Mesodermal cell (in vitro differentiated cells): ENCODE measurements around the gene CPNE7.

Experiments used
- H3K27ac ChIP-seq: 2 replicates; pipeline ENCODE4 v1.7.0; 2013; ENCODE audit warnings: mild to moderate bottlenecking, low read depth, low read length, moderate library complexity; ENCODE audit not compliant: severe bottlenecking
- H3K36me3 ChIP-seq: 2 replicates; pipeline ENCODE4 v1.7.1; 2013; ENCODE audit warnings: mild to moderate bottlenecking, low read length, moderate library complexity; ENCODE audit not compliant: control insufficient read depth, insufficient read depth
- H3K4me1 ChIP-seq: one replicate; pipeline ENCODE4 v1.7.1; 2013; ENCODE audit warnings: mild to moderate bottlenecking, low read length; ENCODE audit not compliant: insufficient read depth, control insufficient read depth, poor library complexity, severe bottlenecking
- H3K4me3 ChIP-seq: 2 replicates; pipeline ENCODE4 v1.7.0; 2013; ENCODE audit warnings: low read length, control low read depth, mild to moderate bottlenecking; ENCODE audit not compliant: insufficient read depth, poor library complexity, severe bottlenecking; ENCODE audit errors: extremely low read depth
- H3K9me3 ChIP-seq: 2 replicates; pipeline ENCODE4 v1.7.1; 2013; ENCODE audit warnings: mild to moderate bottlenecking, low read length, moderate library complexity; ENCODE audit not compliant: control insufficient read depth
- WGBS, 2 experiments: methylation state at CpG; one replicate each; pipeline ENCODE4 v1.1.5; 2013; ENCODE audit warnings: missing lambda C conversion rate in 2 of 2; ENCODE audit not compliant: insufficient coverage in 2 of 2; 5-methylcytosine and 5-hydroxymethylcytosine counted together

The CPNE7 gene

DNA sequence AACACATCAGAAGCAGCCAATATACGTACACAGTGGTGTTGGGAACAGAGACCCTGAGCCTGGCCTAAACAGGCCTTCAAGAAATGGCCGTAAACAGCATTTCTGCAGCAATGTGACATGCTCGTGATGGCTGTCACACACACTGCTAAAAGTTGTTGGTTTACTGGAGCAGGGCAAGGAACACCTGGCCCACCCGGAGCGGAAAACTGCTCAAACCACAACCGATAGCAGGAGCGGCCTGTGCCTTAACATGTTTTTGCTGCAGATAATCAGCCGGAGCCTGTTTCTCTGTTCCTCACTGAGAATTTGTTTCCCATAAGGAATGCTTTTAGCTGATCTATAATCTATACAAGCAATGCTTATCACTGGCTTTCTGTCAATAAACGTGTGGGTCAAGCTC, 31.9 kb downstream of the CPNE7 start:
- Histone ChIP-seq H3K27ac (no peak overlapping the region), H3K36me3 (no peaks in the 10 kb centered on the region), H3K4me1 (peaks cover 9% of the 10 kb centered on the region), H3K4me3 (no peak overlapping the region), H3K9me3 (no peaks in the 10 kb centered on the region)
- WGBS, 2 experiments, result 85 to 96% methylated on average over 9 of the region's 9 CpGs

- no peak overlapping the region for H3K27ac ChIP-seq
- H3K4me3 ChIP-seq, result no peak overlapping the region
- no peaks in the 10 kb centered on the region for H3K9me3 ChIP-seq
- WGBS, 2 experiments, result 95% methylated on average over 32 of the region's 32 CpGs
- H3K36me3 ChIP-seq, result no peaks in the 10 kb centered on the region
- H3K4me1 ChIP-seq, result peaks cover 4% of the 10 kb centered on the region
Observed at GRCh38 chr16:89607937-89608740, 32.6 kb downstream of the CPNE7 start.

GRCh38 chr16:89610108-89610453, 34.5 kb downstream of the CPNE7 start:
- no peak overlapping the region for H3K27ac ChIP-seq
- no peak overlapping the region for H3K4me3 ChIP-seq
- H3K9me3 ChIP-seq, result no peaks in the 10 kb centered on the region
- no peaks in the 10 kb centered on the region for H3K36me3 ChIP-seq
- H3K4me1 ChIP-seq, result peaks cover 4% of the 10 kb centered on the region
- no CpG with 5 or more reads among the region's 1 CpG for WGBS, 2 experiments

- Histone ChIP-seq H3K9me3 (no peaks in the 10 kb centered on the region), H3K27ac (no peak overlapping the region), H3K4me3 (no peak overlapping the region), H3K4me1 (peaks cover 2% of the 10 kb centered on the region), H3K36me3 (no peaks in the 10 kb centered on the region)
- 93 to 94% methylated on average over 17 to 20 of the region's 20 CpGs for WGBS, 2 experiments
Observed at GRCh38 chr16:89612415-89613166, 37.0 kb downstream of the CPNE7 start.

DNA sequence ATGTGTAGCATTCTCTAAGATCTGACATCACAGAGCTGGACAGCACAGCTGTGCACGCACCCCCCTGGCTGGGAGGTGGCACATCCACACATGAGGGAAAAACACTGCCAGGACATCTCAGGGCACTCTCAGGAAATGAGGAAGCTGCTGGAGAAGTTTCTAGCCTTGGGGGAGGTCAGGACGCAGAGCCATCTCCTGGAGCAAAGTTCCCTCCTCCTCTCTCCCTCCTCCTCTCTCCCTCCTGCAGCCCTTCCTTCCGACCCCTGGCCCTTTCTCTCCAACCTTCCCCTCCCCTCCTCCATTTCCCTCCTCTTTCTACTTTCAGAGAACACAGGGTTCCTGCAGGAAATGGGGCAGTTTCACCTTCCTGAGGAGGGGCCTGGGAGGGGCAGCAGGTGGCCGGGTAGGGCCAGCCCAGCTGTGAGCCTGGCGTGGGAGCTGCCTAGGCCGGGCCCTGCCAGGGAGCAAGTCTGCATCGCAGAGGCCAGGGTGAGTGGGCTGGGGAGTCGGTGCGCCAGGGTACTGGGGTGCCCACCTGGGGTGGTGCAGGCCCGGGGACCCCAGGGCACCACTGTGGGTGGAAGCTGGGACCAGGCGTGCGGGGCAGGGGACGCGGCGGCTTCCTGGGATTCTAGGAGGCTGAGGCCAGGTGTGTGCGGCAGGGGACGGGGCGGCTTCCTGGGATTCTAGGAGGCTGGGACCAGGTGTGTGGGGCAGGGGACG, 37.8 kb downstream of the CPNE7 start, which contains the start of gene DPEP1:
DPEP1 (plus strand) TSS at position 412 of the 723 bp plus-strand sequence. CDS start 16,769 bp downstream, outside the sequence.
- Histone ChIP-seq H3K36me3 (no peaks in the 10 kb centered on the region), H3K4me3 (no peak within 1 kb of the TSS), H3K9me3 (no peaks in the 10 kb centered on the region), H3K4me1 (no peaks in the 10 kb centered on the region), H3K27ac (no peak within 1 kb of the TSS)
- WGBS, 2 experiments, result 86 to 90% methylated on average over 16 of the region's 19 CpGs

DNA sequence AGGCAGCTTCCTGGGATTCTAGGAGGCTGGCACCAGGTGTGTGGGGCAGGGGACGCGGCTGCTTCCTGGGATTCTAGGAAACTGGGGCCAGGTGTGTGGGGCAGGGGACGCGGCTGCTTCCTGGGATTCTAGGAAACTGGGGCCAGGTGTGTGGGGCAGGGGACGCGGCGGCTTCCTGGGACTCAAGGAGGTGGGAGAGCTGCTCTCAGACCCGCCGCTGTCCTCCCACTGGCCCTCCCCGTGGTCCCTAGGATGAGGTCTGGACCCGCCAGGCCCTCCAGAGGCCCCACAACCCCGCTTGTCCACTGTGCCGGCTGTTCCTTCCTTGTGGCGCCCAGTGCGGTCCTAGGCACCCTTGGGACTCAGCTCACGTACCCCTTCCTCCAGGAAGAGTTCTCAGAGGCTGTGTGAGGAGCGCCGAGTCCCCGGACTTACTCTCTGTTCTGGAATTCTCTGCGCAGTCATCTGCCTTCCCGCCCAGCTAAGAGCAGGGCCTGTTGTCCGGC, 38.4 kb downstream of the CPNE7 start:
- no peak overlapping the region for H3K4me3 ChIP-seq
- no peaks in the 10 kb centered on the region for H3K4me1 ChIP-seq
- H3K9me3 ChIP-seq, result no peaks in the 10 kb centered on the region
- no peak overlapping the region for H3K27ac ChIP-seq
- WGBS, 2 experiments, result 96 to 97% methylated on average over 17 to 18 of the region's 22 CpGs
- no peaks in the 10 kb centered on the region for H3K36me3 ChIP-seq

- WGBS, 2 experiments, result 91 to 95% methylated on average over 10 to 12 of the region's 13 CpGs
- Histone ChIP-seq H3K27ac (no peak overlapping the region), H3K4me1 (no peaks in the 10 kb centered on the region)
Observed at GRCh38 chr16:89615176-89615575, 39.6 kb downstream of the CPNE7 start.

GRCh38 chr16:89615596-89616090, 40.1 kb downstream of the CPNE7 start:
- H3K9me3 ChIP-seq, result no peaks in the 10 kb centered on the region
- no peak overlapping the region for H3K27ac ChIP-seq
- H3K4me1 ChIP-seq, result no peaks in the 10 kb centered on the region
- H3K36me3 ChIP-seq, result no peaks in the 10 kb centered on the region
- no peak overlapping the region for H3K4me3 ChIP-seq
- 53 to 76% methylated on average over 8 to 14 of the region's 17 CpGs for WGBS, 2 experiments

More at GRCh38 chr16:89615176-89615575, 39.6 kb downstream of the CPNE7 start:
- no peaks in the 10 kb centered on the region for H3K36me3 ChIP-seq
- no peak overlapping the region for H3K4me3 ChIP-seq
- no peaks in the 10 kb centered on the region for H3K9me3 ChIP-seq

DNA sequence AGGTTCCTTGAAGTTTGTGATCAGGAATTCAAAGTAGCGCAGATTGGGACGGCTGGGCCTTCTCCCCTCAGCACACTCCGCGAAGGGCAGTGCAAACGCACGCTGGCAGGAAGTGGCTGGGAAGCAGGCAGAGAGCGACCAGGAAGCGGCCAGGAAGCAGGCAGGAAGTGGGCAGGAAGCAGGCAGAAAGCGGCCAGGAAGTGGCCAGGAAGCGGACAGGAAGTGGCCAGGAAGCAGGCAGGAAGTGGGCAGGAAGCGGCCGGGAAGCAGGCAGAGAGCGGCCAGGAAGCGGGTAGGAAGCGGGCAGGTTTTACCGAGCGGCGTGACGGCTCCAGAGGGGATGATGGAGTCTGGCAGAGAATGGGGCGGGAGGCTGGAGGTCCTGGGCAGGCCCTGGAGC, 41.1 kb downstream of the CPNE7 start:
- H3K4me3 ChIP-seq, result no peak overlapping the region
- H3K36me3 ChIP-seq, result no peaks in the 10 kb centered on the region
- no peaks in the 10 kb centered on the region for H3K9me3 ChIP-seq
- H3K27ac ChIP-seq, result no peak overlapping the region
- 92 to 96% methylated on average over 20 of the region's 20 CpGs for WGBS, 2 experiments
- H3K4me1 ChIP-seq, result no peaks in the 10 kb centered on the region

DNA sequence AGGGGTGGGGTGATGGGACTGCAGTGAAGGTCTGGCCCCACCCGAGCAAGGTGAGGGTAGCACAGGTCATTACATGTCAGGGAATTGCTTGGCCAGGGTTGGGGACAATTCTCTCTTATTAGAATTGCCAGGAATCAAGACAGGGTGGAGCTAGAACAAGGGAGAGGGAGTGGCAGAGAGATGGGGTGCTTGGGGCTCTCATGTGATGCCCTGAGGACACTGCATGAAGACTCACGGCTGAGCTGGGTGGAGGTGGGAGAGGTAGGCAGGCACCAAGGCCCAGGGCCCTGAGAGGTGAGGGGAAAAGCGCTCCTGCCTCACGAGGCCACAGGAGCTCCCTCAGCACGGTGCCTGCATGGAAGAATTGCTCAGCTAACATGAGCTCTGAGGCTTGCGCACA, 41.5 kb downstream of the CPNE7 start:
- Histone ChIP-seq H3K9me3 (no peaks in the 10 kb centered on the region), H3K27ac (no peak overlapping the region), H3K4me1 (no peaks in the 10 kb centered on the region), H3K4me3 (no peak overlapping the region), H3K36me3 (no peaks in the 10 kb centered on the region)
- 66 to 73% methylated on average over 6 of the region's 6 CpGs for WGBS, 2 experiments
